Measurements from ENCODE around the gene TMEM63B.
"Not testable (repeated sequence)": the region's sequence is repeated elsewhere in the genome, so short reads cannot be mapped to it uniquely, and the experiment has no call there.

TMEM63B gene

GRCh38 chr6:44094403-44095242 is 32.7 kb upstream of the TMEM63B start:
- no peak for DNase-seq

DNA sequence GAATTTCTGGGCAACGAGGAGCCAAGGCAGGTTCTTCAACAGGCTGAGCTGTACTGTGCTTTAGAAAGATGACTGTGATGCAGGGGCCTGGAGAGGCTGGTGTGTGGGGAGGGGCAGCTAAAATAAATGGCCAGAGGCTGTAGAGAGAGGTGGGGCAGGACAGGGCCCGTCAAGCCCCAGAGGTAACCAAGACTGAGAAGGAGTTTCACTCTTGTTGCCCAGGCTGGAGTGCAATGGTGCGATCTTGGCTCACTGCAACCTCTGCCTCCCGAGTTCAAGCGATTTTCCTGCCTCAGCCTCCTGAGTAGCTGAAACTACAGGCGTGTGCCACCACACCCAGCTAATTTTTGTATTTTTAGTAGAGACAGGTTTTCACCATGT is 32.1 kb upstream of the TMEM63B start:
- DNase-seq: not testable (repeated sequence)

GRCh38 chr6:44096612-44097011 is 30.7 kb upstream of the TMEM63B start:
- DNase-seq: peak; percentile 77 to 79

DNA sequence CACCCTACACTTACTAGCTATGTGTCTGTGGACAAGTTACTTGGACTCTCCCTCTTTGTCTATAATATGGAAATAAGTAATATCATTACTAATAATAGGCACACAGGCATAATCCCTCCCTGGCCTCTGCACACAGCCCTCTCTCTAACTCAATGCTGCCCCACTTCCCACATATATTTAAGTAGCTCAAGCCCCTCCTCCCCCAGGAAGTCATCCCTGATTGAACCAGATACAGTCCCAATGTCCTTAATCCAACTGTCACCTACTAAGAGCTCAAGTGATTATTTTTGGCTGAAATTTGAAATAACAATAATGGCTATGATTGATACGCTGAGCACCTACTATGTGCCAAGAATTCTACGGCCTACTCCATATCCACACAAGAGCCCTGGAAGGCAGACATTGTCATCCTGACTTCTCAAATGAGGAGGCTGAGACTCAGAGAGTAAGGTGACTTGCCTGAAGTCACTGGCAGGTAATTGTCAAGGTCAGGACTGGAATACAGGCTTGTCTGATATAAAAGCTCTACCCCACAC is 29.5 kb upstream of the TMEM63B start:
- DNase-seq: no peak

DNA sequence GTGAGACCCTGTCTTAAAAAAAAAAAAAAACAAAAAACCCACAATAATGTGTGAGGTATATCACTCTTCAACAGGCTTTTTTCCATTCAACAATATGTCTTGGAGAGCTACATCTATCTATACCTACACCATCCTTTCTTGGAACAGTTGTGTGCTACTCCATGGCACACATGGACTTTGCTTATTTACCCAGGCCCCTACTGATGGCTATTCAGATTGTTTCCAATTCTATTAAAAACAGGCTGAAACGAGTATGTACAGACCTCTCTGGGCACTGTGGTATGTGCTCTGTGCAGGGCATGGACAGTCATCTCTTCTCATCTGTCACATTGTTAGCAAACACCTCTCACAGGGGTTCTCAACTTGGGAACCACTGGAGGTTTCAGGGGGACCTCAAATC is 28.2 kb upstream of the TMEM63B start:
- no peak for DNase-seq

- DNase-seq: peak; percentile 32 to 57
Measured at GRCh38 chr6:44100088-44100550, 27.2 kb upstream of the TMEM63B start.

DNA sequence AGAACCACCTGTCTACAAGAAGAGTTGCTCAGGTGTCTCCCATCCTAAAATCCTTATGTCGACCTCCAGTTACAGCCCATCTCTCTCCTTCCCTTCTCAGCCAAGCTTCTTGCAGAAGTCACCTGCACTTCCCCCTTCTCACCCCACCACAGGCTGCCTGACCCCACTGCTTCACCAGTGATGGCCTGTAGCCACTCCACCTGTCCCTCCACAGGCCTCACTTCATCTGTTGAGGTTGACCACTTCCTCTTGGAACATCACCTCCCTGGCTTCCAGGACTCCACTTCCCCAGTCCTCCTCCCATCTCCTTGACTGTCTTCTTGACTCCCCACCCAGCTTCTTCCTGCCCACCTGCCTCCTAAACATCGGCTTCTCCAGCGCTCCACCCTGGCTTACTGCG is 25.5 kb upstream of the TMEM63B start:
- DNase-seq: no peak

DNA sequence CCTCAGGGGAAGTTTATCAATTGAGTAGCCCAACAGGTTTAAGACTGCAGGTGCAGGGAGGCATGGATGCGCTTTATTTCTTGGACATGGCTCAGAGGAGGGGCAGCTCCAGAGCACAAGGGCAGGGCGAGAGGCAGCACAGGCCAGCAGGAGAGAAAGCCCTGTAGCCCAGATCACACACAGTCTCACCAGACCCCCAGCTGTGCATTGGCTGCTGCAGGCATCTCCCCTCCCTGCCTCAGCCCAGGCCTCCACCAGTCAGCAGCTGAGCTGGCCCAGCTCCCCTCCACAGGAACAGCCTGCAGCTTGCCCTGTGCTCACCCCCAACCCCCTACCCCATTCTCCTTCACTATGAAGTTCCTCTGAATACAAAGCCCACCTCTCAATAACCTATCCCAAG is 24.8 kb upstream of the TMEM63B start:
- no peak for DNase-seq

- DNase-seq: peak; percentile 30 to 58
Measured at GRCh38 chr6:44104481-44105021, 22.8 kb upstream of the TMEM63B start.

- no peak for DNase-seq
Measured at GRCh38 chr6:44105146-44105545, 22.2 kb upstream of the TMEM63B start.

- no peak for DNase-seq
Measured at GRCh38 chr6:44105993-44106740, 21.2 kb upstream of the TMEM63B start.

DNA sequence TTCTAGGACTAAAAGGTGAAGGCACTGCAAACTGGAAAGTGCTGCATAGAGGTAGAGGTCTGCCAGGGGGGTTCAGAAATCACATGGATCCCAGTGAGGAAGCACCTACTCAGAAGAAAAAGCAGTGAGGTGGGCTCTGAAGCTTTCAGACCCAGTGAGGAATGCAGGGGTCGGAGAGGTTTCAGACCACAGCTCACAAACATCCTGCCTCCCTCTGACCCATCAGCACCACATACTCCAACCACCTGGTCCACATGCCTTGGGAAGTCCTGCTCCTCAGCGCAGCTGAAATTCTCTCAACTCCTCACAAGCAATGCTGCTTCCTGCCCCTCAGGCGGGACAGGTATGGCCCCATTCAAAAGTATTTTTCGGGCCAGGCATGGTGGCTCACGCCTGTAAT is 20.3 kb upstream of the TMEM63B start:
- no peak for DNase-seq

DNA sequence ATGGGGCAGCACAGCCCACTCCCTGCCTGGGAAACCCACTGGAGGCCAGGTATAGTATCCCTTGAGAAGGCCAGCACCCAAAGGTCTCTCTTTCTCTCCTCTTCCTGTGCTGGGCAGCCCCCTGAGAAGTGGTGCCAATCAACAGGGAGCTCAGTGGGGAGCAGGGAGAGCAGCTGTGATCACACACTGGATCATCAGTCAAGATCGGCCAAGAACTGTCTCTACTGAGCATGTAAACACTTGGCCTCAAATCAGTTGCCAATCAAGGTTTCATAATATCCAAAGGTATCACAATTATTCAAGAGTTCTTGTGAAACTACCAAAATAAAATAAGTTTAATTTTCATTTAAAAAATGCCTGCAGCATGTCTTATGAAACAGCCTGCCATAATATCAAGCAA is 18.9 kb upstream of the TMEM63B start:
- no peak for DNase-seq

DNA sequence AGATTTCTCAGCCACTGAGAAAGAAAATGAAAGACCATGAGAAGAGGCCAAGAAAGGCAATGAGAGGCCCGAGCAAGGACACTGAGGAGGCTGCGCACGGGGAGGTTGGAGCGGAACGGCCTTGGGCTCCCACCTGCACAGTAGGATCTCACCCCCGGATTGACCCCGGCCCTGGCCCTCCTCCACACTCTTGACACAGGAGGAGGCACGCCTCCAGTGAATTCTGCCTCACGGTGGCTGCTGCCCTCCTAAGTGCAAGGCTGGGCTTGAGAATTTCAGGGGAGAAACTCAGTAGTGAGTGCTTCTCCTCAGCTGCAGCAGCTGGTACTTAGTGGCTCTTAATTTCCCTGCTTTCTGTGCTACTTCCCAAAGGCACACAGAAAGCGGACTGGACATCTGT is 18.1 kb upstream of the TMEM63B start:
- DNase-seq: no peak

DNA sequence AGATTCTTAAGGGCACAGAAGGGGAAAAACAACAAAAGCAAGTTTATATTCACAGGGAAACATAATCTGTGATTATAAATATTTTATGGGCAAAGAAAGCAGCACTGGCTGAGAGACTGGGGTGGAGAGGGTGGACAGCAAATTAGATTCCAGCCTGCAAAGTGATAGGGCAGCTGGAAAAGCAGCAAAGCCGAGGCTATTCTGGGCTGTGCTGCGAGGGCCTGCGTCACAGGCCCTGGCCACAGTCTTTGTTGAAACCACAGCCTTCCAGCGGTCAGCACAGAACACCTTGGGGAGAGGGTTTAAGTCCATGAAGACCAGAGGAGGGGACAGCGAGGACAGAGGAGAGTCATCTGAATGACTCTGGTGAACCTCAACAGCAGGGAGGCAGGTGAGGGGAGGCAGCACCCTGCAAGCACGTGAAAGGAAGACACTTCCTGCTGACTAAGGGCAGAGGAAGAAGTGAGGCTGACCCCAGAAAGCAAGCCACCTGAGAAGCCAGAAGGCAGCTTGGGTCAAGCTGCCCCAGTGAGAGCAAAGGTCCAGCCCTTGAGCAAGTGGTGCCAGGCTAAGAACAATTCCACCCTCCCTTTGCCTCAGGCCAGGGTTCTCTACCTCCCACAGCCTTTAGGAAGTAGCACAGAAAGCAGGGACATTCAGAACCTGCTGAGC is 17.2 kb upstream of the TMEM63B start:
- no peak for DNase-seq

DNA sequence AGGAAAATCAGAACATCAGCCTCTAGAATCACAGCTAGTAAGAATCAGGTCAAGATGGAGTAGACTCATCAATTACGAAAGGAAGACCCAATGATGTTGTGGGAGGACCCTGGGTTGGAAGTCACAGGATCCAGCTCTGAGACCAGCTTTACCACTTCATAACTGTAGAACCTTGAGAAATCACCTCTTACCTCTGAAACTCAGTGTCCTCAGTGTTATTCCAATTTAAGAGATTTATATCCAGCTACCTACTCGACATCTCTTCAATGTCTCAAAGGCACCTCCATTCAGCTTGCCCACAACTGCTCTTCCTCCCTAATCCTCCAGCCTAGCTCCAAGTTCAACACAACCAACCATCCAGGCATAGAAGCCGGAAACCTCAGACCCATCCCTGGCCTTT is 16.4 kb upstream of the TMEM63B start:
- no peak for DNase-seq

DNA sequence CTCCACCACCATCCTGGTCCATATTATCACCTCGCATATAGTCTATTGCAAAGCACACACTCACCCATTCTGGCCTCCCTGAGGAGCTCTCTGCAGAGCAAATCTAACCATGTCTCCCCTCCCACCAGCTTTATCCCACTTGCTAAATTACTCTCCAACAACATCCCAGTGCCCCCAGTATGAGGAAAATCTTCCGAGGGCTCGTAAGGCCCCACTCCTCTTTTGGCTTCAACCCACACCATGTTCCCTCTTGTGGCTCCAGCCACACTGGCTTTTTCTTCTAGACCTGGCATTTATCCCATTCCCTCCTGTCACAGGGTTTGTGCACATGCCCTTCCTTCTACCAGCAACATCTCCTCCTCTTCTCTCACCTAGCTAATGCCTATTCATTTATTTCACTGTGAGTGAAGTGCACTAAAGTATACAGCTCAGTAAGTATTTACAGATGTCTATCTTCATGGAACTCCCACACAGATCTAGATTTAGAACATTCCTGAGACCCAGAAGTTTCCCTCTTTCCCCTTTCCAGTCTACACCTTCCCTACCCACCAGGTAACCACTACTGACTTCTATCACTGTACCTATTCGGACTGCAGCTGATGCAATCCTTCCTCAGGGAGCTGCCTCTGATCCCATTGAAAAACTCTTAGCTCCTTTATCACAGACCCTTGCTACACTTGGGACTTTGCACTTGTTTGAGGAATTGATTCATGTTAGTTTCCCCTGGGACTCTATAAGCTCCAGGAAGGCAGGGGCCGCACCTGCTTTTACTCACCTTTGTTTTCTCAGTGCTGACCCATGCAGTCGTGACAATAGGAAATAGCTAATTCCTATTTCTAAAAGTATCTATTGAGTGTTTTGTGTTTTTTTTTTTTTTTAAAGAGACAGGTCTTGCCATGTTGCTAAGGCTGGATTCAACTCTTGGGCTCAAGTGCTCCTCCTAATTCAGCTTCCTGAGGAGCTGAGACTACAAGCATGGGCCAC is 15.6 kb upstream of the TMEM63B start:
- DNase-seq: no peak

- no peak for DNase-seq
Measured at GRCh38 chr6:44113414-44113813, 13.9 kb upstream of the TMEM63B start.

DNA sequence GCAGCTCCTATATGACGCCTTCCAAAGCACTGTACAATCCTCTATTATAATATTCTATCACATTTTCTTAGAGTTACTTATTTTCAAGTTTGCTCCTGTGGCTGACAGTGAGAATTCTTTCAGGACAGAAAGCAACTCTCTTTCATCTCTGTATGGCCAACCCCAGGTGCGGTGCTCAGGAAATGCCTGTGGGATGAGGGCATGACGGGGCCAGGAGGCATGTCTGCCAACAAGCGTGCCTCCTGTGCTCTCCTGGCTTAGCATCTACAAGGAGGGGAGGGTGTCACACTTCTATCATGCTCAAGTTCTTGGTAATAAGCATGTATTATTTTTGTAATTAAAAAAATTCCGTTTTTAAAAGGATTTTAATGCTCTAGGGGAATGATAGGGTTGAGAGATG is 11.5 kb upstream of the TMEM63B start:
- no peak for DNase-seq

- peak; percentile 9 to 46 for DNase-seq
Measured at GRCh38 chr6:44116641-44117382, 10.5 kb upstream of the TMEM63B start.
